ENCODE data around the gene COX4I1. TPM values are rescaled to one million over a fixed set of nuclear protein-coding genes. Genes with fewer than 3 reads are reported as not detected.

COX4I1 gene
- total and polyA plus RNA-seq, 9 of the 15 experiments (the other 6 are each of a cell fraction or from before 2014, with no cell fraction given) = 651 to 2,356 (median 1,032) TPM

GRCh38 chr16:85819771-85820170, 20.3 kb downstream of the COX4I1 start:
- BruUV-seq (replicated peaks) = no TSS peak
- H2AFZ ChIP-seq (ENCODE audit: low read depth, low read length) = no peak overlapping the region
- no peak overlapping the region for H3K4me2 ChIP-seq (ENCODE audit: insufficient read depth, low read length)
- ChIA-PET CTCF (ENCODE audit: low intra/inter-chr PET ratio) (interaction anchor here (0.6 to 0.8 kb wide), 2 partner anchors 197 to 1176 kb away, joined by 3 read pairs; no protein-coding TSS in a partner anchor), POLR2A (interaction anchor here (0.5 to 1.0 kb wide), 4 partner anchors 10 to 171 kb away, joined by 3 to 6 read pairs (median 3); no protein-coding TSS in a partner anchor)
- FAIRE-seq (no peak), DNase-seq (ENCODE audit: extremely low read depth in 1 of 4, low spot score in 3 of 4) (no peak), ATAC-seq (no peak)
- no peaks in the 10 kb centered on the region for H3K36me3 ChIP-seq (ENCODE audit: control insufficient read depth, insufficient read depth, low read length)
- H3K4me1 ChIP-seq (replicated peaks in 1 of 2; ENCODE audit: control insufficient read depth in 2 of 2, insufficient read depth in 2 of 2, low read length in 2 of 2) = peaks cover 0 to 7% of the 10 kb centered on the region in 2 experiments; a peak in 1 of 5 replicates
- no peaks in the 10 kb centered on the region for H3K9me1 ChIP-seq (ENCODE audit: control insufficient read depth, insufficient read depth, low read length)
- no peak overlapping the region for H3K9ac ChIP-seq (ENCODE audit: insufficient read depth in 1 of 2, low read depth in 2 of 2, low read length in 2 of 2)
- no peaks in the 10 kb centered on the region for H3K79me2 ChIP-seq (ENCODE audit: control insufficient read depth, insufficient read depth, low read length)
- no peak overlapping the region for H3K27ac ChIP-seq (ENCODE audit: extremely low read depth, low read depth, low read length)
- WGBS (ENCODE audit: insufficient coverage, low coverage, missing lambda C conversion rate) = 6% methylated on average over 6 of the region's 6 CpGs
- intact Hi-C loops (cut with micrococcal nuclease) (loop anchor here (5.0 kb wide), 2 partner anchors 78 to 698 kb away; partner anchors contain the start of gene IRF8), in situ Hi-C loops (cut with MboI) (loop anchor here (5.0 to 10.0 kb wide), 2 partner anchors 168 to 695 kb away; partner anchors contain the start of gene FOXF1)
- no peaks in the 10 kb centered on the region for H3K9me3 ChIP-seq (replicated peaks; ENCODE audit: control insufficient read depth, insufficient read depth, low read depth, low read length)
- H3K4me3 ChIP-seq = no peak overlapping the region
- H3K27me3 ChIP-seq (ENCODE audit: control insufficient read depth in 2 of 2, insufficient read depth in 2 of 2, low read length in 2 of 2) = peaks cover 9 to 31% of the 10 kb centered on the region in 2 experiments; a peak in 4 of 5 replicates
- peaks cover 8% of the 10 kb centered on the region for H4K20me1 ChIP-seq (replicated peaks; ENCODE audit: control insufficient read depth, insufficient read depth, low read length)
- TF ChIP-seq ZSCAN32 (CRISPR knock-in tag; IDR thresholded peaks at IDR 0.05) (no peak), ESRRB (CRISPR knock-in tag; IDR thresholded peaks at IDR 0.05; ENCODE audit: borderline replicate concordance) (no peak), YBX1 (IDR thresholded peaks at IDR 0.05) (no peak), HIVEP1 (CRISPR knock-in tag; IDR thresholded peaks at IDR 0.05) (no peak), NONO (IDR thresholded peaks at IDR 0.05; ENCODE audit: low read depth in 2 of 2, low read length in 1 of 2) (no peak), NCOR1 (IDR thresholded peaks at IDR 0.05) (no peak), ZNF232 (CRISPR knock-in tag; IDR thresholded peaks at IDR 0.05) (no peak), SRF (CRISPR knock-in tag; IDR thresholded peaks at IDR 0.05) (no peak), BRD4 (IDR thresholded peaks at IDR 0.05) (no peak), TCF7 (IDR thresholded peaks at IDR 0.05; ENCODE audit: borderline replicate concordance) (no peak), ZNF740 (CRISPR knock-in tag; IDR thresholded peaks at IDR 0.05) (no peak), ZNF740 (tag; IDR thresholded peaks at IDR 0.05) (no peak), CHAMP1 (IDR thresholded peaks at IDR 0.05) (no peak)
- TF ChIP-seq, protein P1, sequence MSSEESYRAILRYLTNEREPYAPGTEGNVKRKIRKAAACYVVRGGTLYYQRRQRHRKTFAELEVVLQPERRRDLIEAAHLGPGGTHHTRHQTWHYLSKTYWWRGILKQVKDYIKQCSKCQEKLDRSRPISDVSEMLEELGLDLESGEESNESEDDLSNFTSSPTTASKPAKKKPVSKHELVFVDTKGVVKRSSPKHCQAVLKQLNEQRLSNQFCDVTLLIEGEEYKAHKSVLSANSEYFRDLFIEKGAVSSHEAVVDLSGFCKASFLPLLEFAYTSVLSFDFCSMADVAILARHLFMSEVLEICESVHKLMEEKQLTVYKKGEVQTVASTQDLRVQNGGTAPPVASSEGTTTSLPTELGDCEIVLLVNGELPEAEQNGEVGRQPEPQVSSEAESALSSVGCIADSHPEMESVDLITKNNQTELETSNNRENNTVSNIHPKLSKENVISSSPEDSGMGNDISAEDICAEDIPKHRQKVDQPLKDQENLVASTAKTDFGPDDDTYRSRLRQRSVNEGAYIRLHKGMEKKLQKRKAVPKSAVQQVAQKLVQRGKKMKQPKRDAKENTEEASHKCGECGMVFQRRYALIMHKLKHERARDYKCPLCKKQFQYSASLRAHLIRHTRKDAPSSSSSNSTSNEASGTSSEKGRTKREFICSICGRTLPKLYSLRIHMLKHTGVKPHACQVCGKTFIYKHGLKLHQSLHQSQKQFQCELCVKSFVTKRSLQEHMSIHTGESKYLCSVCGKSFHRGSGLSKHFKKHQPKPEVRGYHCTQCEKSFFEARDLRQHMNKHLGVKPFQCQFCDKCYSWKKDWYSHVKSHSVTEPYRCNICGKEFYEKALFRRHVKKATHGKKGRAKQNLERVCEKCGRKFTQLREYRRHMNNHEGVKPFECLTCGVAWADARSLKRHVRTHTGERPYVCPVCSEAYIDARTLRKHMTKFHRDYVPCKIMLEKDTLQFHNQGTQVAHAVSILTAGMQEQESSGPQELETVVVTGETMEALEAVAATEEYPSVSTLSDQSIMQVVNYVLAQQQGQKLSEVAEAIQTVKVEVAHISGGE (CRISPR knock-in tag; IDR thresholded peaks at IDR 0.05) = no peak
